Mesodermal cell (in vitro differentiated cells): Measurements from ENCODE around the gene CCDC102A.
"Not testable (repeated sequence)": the region's sequence is repeated elsewhere in the genome, so short reads cannot be mapped to it uniquely, and the experiment has no call there.

Experiments
- H3K27ac ChIP-seq: 2 replicates; pipeline ENCODE4 v1.7.0; 2013; ENCODE audit warnings: mild to moderate bottlenecking, low read depth, low read length, moderate library complexity; ENCODE audit not compliant: severe bottlenecking
- H3K36me3 ChIP-seq: 2 replicates; pipeline ENCODE4 v1.7.1; 2013; ENCODE audit warnings: mild to moderate bottlenecking, low read length, moderate library complexity; ENCODE audit not compliant: control insufficient read depth, insufficient read depth
- H3K4me1 ChIP-seq: one replicate; pipeline ENCODE4 v1.7.1; 2013; ENCODE audit warnings: mild to moderate bottlenecking, low read length; ENCODE audit not compliant: insufficient read depth, control insufficient read depth, poor library complexity, severe bottlenecking
- H3K4me3 ChIP-seq: 2 replicates; pipeline ENCODE4 v1.7.0; 2013; ENCODE audit warnings: low read length, control low read depth, mild to moderate bottlenecking; ENCODE audit not compliant: insufficient read depth, poor library complexity, severe bottlenecking; ENCODE audit errors: extremely low read depth
- H3K9me3 ChIP-seq: 2 replicates; pipeline ENCODE4 v1.7.1; 2013; ENCODE audit warnings: mild to moderate bottlenecking, low read length, moderate library complexity; ENCODE audit not compliant: control insufficient read depth
- WGBS, 2 experiments: methylation state at CpG; one replicate each; pipeline ENCODE4 v1.1.5; 2013; ENCODE audit warnings: missing lambda C conversion rate in 2 of 2; ENCODE audit not compliant: insufficient coverage in 2 of 2; 5-methylcytosine and 5-hydroxymethylcytosine counted together

The CCDC102A gene

GRCh38 chr16:57574086-57574485, 37.7 kb upstream of the CCDC102A start:
- Histone ChIP-seq H3K36me3 (no peaks in the 10 kb centered on the region), H3K4me3 (no peak overlapping the region), H3K4me1 (peaks cover 11% of the 10 kb centered on the region), H3K9me3 (peaks cover 4% of the 10 kb centered on the region), H3K27ac (no peak overlapping the region)
- WGBS, 2 experiments, result 88 to 98% methylated on average over 7 to 10 of the region's 12 CpGs

- H3K27ac ChIP-seq, result no peak overlapping the region
- no peaks in the 10 kb centered on the region for H3K36me3 ChIP-seq
- H3K9me3 ChIP-seq, result peaks cover 4% of the 10 kb centered on the region
- peaks cover 7% of the 10 kb centered on the region for H3K4me1 ChIP-seq
- 83 to 91% methylated on average over 8 to 9 of the region's 10 CpGs for WGBS, 2 experiments
- H3K4me3 ChIP-seq, result no peak overlapping the region
These were observed 36.8 kb upstream of the CCDC102A start for GRCh38 chr16:57572978-57573728.

- 84 to 88% methylated on average over 6 to 7 of the region's 9 CpGs for WGBS, 2 experiments
- Histone ChIP-seq H3K36me3 (no peaks in the 10 kb centered on the region), H3K27ac (no peak overlapping the region), H3K9me3 (peaks cover 4% of the 10 kb centered on the region), H3K4me3 (no peak overlapping the region), H3K4me1 (no peaks in the 10 kb centered on the region)
These were observed 34.7 kb upstream of the CCDC102A start for GRCh38 chr16:57571098-57571497.

GRCh38 chr16:57570301-57571070, 34.1 kb upstream of the CCDC102A start:
- H3K4me1 ChIP-seq, result no peaks in the 10 kb centered on the region
- H3K4me3 ChIP-seq, result no peak overlapping the region
- H3K27ac ChIP-seq, result no peak overlapping the region
- H3K9me3 ChIP-seq, result peaks cover 4% of the 10 kb centered on the region
- H3K36me3 ChIP-seq, result no peaks in the 10 kb centered on the region
- WGBS, 2 experiments, result 94 to 96% methylated on average over 13 to 14 of the region's 16 CpGs

- Histone ChIP-seq H3K4me1 (peaks cover 6% of the 10 kb centered on the region), H3K27ac (no peak overlapping the region), H3K4me3 (no peak overlapping the region), H3K36me3 (no peaks in the 10 kb centered on the region), H3K9me3 (peaks cover 4% of the 10 kb centered on the region)
- 80 to 81% methylated on average over 7 of the region's 7 CpGs for WGBS, 2 experiments
These were observed 33.1 kb upstream of the CCDC102A start for GRCh38 chr16:57569306-57569946.

- H3K36me3 ChIP-seq, H3K27ac ChIP-seq, H3K4me3 ChIP-seq, H3K9me3 ChIP-seq: not testable (repeated sequence)
- peaks cover 11% of the 10 kb centered on the region for H3K4me1 ChIP-seq
- WGBS, 2 experiments, result 94 to 100% methylated on average over 5 of the region's 5 CpGs
These were observed 32.4 kb upstream of the CCDC102A start for GRCh38 chr16:57568772-57569171.

GRCh38 chr16:57568173-57568678, 31.9 kb upstream of the CCDC102A start:
- Histone ChIP-seq H3K36me3 (no peaks in the 10 kb centered on the region), H3K27ac (no peak overlapping the region), H3K9me3 (peaks cover 4% of the 10 kb centered on the region), H3K4me3 (no peak overlapping the region), H3K4me1 (peaks cover 11% of the 10 kb centered on the region)
- WGBS, 2 experiments, result 90 to 96% methylated on average over 5 of the region's 5 CpGs

GRCh38 chr16:57567691-57568090, 31.3 kb upstream of the CCDC102A start:
- no peaks in the 10 kb centered on the region for H3K36me3 ChIP-seq
- H3K4me3 ChIP-seq, result no peak overlapping the region
- 94 to 95% methylated on average over 16 to 18 of the region's 18 CpGs for WGBS, 2 experiments
- H3K4me1 ChIP-seq, result peaks cover 11% of the 10 kb centered on the region
- peaks cover 4% of the 10 kb centered on the region for H3K9me3 ChIP-seq
- H3K27ac ChIP-seq, result no peak overlapping the region

GRCh38 chr16:57566436-57566835, 30.1 kb upstream of the CCDC102A start:
- no peak overlapping the region for H3K4me3 ChIP-seq
- no peaks in the 10 kb centered on the region for H3K36me3 ChIP-seq
- H3K9me3 ChIP-seq, result peaks cover 11% of the 10 kb centered on the region
- 100% methylated on average over 2 of the region's 3 CpGs for WGBS, 2 experiments
- peaks cover 11% of the 10 kb centered on the region for H3K4me1 ChIP-seq
- no peak overlapping the region for H3K27ac ChIP-seq

GRCh38 chr16:57565461-57565860, 29.1 kb upstream of the CCDC102A start:
- 85 to 93% methylated on average over 2 of the region's 3 CpGs for WGBS, 2 experiments
- Histone ChIP-seq H3K36me3 (no peaks in the 10 kb centered on the region), H3K9me3 (peaks cover 20% of the 10 kb centered on the region), H3K4me3 (no peak overlapping the region), H3K27ac (no peak overlapping the region), H3K4me1 (peaks cover 11% of the 10 kb centered on the region)
